ENCODE measurements around the gene HSPA1L.
"Not testable (repeated sequence)": the region's sequence is repeated elsewhere in the genome, so short reads cannot be mapped to it uniquely, and the experiment has no call there.

Gene HSPA1L

DNA sequence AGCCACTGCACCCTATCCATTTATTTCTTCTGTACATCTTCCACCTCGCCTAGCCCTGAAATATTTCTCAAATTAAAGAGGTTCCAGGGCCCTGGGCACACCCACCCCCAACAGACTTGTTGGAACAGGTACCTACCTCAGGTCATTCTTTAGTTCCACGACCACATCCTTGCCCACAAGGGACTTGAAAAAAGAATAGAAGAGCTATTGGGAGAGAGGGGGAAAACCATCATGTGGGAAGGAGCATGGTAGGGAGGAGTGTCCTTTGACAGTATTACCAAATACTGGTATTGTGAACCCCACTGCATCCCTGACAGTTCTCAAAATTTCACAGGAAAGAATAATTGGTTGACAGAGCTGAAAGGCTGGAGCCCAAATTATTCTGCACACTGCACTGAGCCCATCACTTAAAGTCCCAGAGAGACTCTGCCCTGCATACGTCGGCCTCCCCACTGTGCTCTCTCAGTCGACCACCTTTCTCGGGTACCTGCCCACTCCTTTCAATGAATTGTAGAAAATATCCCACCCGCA lies 9.1 kb downstream of the HSPA1L start:
- Mint-ChIP-seq H3K36me3 (peaks cover 19% of the 10 kb centered on the region), H3K27ac (peak overlapping the region; percentile 99), H3K4me3 (peak overlapping the region; percentile 98), H3K9me3 (no peaks in the 10 kb centered on the region), H3K27me3 (no peaks in the 10 kb centered on the region), H3K4me1 (peaks cover 24% of the 10 kb centered on the region)
- ATAC-seq, result peak; percentile 34

DNA sequence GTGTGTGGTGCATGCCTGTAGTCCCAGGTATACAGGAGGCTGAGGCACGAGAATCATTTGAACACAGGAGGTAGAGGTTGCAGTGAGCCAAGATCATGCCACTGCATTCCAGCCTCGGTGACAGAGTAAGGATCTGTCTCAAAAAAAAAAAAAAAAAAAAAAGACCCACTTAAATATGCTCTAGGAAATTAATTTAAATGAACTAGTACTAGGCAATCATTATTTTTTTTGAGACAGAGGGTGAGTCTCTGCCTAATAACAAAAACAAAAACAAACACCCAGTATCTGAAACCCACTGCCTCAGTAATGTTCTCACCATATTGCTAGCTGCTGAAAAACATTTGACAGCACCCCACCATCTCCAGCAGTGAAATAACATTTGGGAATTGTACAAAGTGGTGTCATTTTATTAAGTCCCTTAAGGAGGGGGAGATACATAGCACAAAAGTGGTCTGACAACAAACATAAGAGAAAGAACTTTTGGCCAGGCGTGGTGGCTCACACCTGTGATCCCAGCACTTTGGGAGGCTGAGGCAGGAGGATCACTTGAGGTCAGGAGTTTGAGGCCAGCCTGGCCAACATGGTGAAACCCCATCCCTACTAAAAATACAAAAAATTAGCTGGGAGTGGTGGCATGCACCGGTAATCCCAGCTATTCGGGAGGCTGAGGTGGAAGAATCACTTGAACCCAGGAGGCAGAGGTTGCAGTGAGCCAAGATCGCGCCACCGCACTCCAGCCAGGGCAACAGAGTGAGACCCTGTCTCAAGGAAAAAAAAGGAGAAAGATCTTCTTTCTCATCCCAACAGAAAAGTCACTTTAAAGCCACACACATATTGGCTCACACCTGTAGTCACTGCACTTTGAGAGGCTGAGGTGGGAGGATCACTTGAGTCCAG lies 13.8 kb downstream of the HSPA1L start:
- peaks cover 30% of the 10 kb centered on the region for H3K4me1 Mint-ChIP-seq
- not testable (repeated sequence) for H3K27ac Mint-ChIP-seq, H3K27me3 Mint-ChIP-seq, ATAC-seq, H3K4me3 Mint-ChIP-seq, H3K9me3 Mint-ChIP-seq, H3K36me3 Mint-ChIP-seq

DNA sequence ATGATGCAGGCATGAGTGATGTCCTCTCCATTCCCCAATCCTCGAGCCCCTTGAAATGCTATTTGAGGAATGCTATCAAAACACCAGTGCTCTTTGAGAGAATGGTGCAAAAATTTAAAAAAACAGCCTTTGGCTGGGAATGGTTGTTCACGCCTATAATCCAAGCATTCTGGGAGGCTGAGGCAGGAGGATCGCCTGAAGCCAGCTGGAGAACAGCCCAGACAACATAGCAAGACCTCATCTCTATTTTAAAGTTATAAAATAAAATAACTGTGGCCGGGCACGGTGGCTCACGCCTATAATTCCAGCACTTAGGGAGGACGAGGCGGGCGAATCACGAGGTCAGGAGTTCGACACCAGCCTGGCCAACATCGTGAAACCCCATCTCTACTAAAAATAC lies 15.3 kb downstream of the HSPA1L start:
- H3K27ac Mint-ChIP-seq, result no peak overlapping the region
- no peaks in the 10 kb centered on the region for H3K9me3 Mint-ChIP-seq
- peaks cover 7% of the 10 kb centered on the region for H3K36me3 Mint-ChIP-seq
- no peak overlapping the region for H3K4me3 Mint-ChIP-seq
- ATAC-seq, result no peak
- H3K27me3 Mint-ChIP-seq, result no peaks in the 10 kb centered on the region
- peaks cover 22% of the 10 kb centered on the region for H3K4me1 Mint-ChIP-seq

DNA sequence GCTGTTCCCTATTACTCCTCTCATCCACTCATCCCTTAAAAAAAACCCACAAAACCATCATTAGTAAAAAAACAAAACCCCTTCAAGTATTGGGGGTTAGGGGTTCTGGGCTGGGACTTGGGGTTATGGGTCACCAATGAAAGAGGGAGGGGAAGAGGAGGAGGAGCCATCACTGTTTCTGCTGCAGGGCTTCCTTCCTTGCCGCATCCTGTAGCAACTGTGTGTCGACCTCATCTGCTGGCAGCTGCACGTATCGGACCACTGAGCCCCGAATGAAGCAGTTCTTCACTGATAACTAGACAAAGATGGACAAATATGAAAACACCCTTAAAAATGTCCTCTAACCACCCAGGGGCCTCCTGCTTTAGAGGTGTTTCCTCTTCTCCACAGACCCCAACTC lies 17.5 kb downstream of the HSPA1L start:
- H3K9me3 Mint-ChIP-seq, result no peaks in the 10 kb centered on the region
- H3K36me3 Mint-ChIP-seq, result peaks cover 3% of the 10 kb centered on the region
- peak overlapping the region; percentile 37 for H3K27ac Mint-ChIP-seq
- H3K27me3 Mint-ChIP-seq, result no peaks in the 10 kb centered on the region
- H3K4me1 Mint-ChIP-seq, result peaks cover 36% of the 10 kb centered on the region
- no peak overlapping the region for H3K4me3 Mint-ChIP-seq
- no peak for ATAC-seq

DNA sequence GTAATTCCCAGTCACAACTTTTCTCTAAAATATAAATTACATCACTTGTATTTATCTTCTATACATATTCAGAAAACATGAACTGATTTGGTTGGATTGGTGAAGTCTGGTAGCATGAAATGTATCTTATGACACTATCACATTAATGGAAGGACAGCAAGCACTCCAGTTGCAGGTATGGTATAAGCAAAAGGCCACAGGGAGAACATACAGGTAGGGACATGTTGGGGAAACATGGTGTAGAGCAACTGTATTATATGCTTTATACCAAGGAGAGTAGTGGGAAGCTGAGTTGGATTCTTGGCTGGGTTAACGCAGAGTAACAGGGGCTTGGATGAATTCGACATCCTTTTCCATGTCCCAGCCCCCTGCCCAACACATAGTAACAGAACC lies 18.1 kb downstream of the HSPA1L start:
- Mint-ChIP-seq H3K36me3 (peaks cover 9% of the 10 kb centered on the region), H3K4me3 (no peak overlapping the region), H3K27me3 (no peaks in the 10 kb centered on the region), H3K27ac (peak overlapping the region; percentile 96), H3K9me3 (no peaks in the 10 kb centered on the region), H3K4me1 (peaks cover 42% of the 10 kb centered on the region)
- no peak for ATAC-seq

DNA sequence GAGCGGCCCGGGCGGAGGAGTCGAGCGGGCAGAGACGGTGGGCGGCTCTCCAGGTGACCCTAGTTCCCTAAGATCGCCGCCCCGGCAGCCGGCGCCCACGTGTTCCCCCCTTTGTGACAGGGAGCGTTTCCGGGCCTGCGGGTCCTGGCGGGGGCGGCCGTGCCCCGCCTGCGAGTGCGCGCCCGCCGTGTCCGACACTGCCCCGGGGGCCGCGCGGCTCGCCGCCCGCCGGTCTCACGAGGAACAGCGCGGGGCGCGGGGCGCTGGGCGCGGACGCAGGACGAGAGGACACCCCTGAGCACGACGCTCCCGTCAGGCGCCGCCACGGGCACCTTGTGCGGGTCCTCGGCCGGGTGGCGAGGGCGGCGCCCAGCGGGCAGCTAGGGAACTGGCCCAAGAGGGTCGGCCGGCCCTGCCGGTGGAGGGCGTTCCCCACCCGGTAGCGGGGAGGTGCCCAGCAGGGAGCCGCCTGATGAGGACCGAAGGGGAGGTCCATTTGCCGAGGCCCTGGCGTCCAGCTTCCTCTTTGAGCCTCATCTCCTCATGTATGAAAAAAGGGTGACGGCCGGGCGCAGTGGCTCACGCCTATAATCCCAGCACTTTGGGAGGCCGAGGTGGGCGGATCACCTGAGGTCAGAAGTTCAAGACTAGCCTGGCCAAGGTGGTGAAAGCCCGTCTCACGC lies 19.3 kb downstream of the HSPA1L start, which contains the start of gene VARS1:
VARS1 (minus strand) TSS at position 137 of the 683 bp plus-strand sequence. CDS start 535 bp downstream, outside the sequence.
- Mint-ChIP-seq H3K27me3 (no peaks in the 10 kb centered on the region), H3K9me3 (no peaks in the 10 kb centered on the region), H3K4me3 (peak within 1 kb of the TSS; percentile 84), H3K36me3 (peaks cover 20% of the 10 kb centered on the region), H3K27ac (peak within 1 kb of the TSS; percentile 96), H3K4me1 (peaks cover 54% of the 10 kb centered on the region)
- peak; percentile 94 for ATAC-seq

DNA sequence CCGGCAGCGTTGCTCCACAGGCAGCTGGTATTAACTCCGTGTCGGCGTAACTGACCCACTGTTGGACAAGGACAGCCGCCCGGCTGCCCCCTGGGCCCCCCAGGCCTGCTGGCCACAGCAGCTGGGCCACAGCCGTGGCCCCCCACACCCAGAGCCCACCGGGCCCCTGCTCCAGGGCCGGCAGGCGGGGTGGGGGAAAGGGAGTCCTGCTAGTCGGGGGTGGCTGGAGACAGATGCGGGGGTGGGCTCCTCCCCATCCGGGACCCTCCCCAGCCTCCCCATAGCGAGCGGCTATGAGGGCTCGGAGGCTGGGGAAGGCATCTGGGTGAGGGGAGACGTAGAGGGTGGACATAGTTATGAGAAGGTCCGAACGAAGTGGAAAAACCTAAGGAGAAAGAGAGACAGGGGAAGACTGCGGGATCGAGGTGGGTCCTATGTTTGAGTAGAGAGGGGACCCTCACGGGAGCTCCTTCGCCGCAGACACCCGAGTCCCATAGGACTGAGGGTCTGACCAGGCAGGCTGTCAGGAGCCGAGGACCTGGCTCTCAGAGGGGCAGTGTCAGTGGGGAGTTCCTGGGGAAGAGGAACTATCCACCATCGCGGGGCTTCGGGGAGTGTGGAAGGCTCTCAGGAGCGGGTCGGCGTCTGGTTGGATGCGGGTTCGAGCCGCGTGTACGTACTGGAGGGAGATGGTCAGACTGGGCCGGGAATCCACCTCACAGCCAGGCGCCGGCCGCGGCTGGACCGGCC lies 20.0 kb downstream of the HSPA1L start:
- Mint-ChIP-seq H3K27me3 (no peaks in the 10 kb centered on the region), H3K27ac (peak overlapping the region; percentile 96), H3K4me1 (peaks cover 61% of the 10 kb centered on the region), H3K9me3 (no peaks in the 10 kb centered on the region), H3K36me3 (peaks cover 26% of the 10 kb centered on the region), H3K4me3 (peak overlapping the region; percentile 84)
- peak; percentile 17 for ATAC-seq

DNA sequence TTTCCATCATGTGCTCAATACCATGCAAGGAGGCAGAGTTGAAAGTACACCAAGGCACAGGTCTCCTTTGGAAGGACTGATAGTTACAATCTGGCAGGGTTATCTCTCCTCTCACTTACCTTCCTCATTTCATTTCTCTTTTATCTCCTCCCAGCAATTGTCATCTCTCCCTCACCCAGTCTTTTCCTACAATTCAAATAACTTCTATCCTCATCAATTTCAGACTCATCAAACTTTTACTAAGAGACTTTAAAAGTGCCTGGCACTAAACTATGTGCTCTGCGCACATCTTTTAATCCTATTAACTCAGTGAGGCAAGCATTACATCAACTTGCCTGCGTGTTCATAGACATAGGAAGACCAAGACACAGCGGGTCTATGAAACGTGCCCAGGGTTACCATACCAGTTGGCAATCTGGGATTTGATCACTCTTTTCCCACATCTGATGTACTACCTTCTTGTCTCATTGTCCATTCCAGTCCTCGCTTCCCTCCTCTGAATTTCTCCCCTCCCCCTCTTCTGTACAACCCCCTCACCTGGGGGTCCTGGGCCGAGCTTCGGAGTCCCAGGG lies 20.7 kb downstream of the HSPA1L start:
- H3K27ac Mint-ChIP-seq, result peak overlapping the region; percentile 96
- peaks cover 33% of the 10 kb centered on the region for H3K36me3 Mint-ChIP-seq
- H3K4me1 Mint-ChIP-seq, result peaks cover 68% of the 10 kb centered on the region
- no peaks in the 10 kb centered on the region for H3K9me3 Mint-ChIP-seq
- no peak for ATAC-seq
- H3K27me3 Mint-ChIP-seq, result no peaks in the 10 kb centered on the region
- H3K4me3 Mint-ChIP-seq, result peak overlapping the region; percentile 84

DNA sequence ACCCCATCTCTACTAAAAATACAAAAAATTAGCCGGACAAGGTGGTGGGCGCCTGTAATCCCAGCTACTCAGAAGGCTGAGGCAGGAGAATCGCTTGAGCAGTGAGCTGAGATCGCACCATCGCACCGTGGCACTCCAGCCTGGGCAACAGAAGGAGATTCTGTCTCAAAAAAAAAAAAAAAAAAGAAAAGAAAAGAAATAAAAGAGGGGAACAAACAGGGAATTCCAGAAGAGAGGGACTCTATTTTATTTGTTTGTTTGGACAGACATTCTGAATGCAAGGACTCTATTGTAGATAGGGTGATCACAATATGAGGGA lies 21.2 kb downstream of the HSPA1L start:
- Mint-ChIP-seq H3K4me1 (peaks cover 73% of the 10 kb centered on the region), H3K27ac (peak overlapping the region; percentile 96), H3K4me3 (peak overlapping the region; percentile 84), H3K36me3 (peaks cover 33% of the 10 kb centered on the region)
- ATAC-seq, H3K9me3 Mint-ChIP-seq, H3K27me3 Mint-ChIP-seq: not testable (repeated sequence)

DNA sequence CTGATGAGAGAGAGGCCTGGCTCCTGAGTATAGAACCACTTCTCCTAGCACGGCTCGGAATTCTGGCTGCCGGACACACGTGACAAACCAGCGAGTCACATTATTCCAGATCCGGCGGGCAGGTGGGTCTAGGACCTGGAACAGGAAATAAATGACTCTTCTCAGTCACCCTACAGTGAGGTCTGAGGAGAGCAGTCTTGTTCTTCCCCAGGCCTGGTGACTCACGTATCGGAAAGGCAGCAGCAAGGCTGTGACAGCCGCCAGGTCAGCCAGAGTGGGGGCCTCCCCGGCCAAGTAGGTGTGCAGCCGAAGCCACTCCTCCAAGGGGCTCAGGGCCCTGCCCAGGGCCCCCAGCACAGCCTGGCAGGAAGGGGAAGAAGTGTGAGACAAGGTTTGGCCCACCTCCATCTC lies 22.3 kb downstream of the HSPA1L start:
- H3K9me3 Mint-ChIP-seq, result no peaks in the 10 kb centered on the region
- ATAC-seq, result no peak
- peaks cover 33% of the 10 kb centered on the region for H3K36me3 Mint-ChIP-seq
- peaks cover 66% of the 10 kb centered on the region for H3K4me1 Mint-ChIP-seq
- H3K4me3 Mint-ChIP-seq, result peak overlapping the region; percentile 35
- peak overlapping the region; percentile 96 for H3K27ac Mint-ChIP-seq
- H3K27me3 Mint-ChIP-seq, result no peaks in the 10 kb centered on the region

DNA sequence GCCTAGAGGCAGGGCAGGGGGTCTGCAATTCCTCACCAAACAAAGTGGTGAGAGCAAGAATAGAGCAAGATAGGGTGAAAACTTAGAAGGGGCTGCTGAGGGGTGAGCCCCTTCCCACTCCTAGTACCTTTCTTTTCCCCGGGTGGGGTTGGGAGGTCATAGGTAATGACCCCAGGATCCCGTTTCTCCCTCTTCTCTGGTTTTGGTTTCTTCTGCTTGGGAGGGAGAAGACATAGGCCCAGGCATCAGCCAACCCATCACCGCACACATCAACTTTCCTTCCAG lies 23.1 kb downstream of the HSPA1L start:
- Mint-ChIP-seq H3K27ac (peak overlapping the region; percentile 96), H3K36me3 (peaks cover 33% of the 10 kb centered on the region), H3K4me3 (no peak overlapping the region), H3K9me3 (no peaks in the 10 kb centered on the region), H3K27me3 (no peaks in the 10 kb centered on the region), H3K4me1 (peaks cover 59% of the 10 kb centered on the region)
- ATAC-seq, result no peak

DNA sequence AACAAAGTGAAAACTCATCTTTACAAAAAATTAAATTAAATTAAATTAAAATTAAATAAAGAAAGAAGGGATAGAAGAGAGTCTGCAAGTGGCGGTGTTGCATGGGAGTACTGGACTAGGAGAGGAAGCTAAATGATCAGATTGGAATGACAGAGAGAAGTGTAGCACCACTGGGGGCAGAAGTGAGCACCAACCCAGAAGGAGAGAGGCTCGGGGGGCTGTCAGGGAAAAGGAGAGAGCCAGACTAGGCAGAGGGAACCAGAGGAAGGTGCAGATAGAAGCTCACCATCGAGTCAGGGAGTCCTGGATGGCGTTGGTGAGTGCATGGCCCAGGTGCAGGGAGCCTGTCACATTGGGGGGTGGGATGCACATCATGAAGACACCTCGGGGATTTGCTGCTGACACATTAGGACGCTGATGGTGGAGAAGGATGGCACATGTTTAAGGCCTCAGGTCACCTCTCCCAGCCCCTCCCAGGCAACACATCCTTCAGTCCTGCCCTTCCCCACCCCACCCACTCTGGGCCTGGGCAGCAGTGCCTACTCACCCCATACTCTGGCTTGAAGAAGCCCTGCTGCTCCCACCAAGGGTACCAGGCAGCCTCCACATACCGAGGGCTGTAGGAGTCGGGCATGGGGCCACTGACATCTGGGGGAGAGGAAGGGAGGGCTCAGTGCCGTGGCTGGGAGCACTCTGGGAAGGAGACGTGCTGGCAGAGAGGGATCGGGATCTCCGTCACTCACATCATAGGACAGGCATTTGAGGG lies 23.6 kb downstream of the HSPA1L start:
- Mint-ChIP-seq H3K27ac (peak overlapping the region; percentile 96), H3K27me3 (no peaks in the 10 kb centered on the region), H3K4me1 (peaks cover 59% of the 10 kb centered on the region), H3K36me3 (peaks cover 33% of the 10 kb centered on the region), H3K9me3 (no peaks in the 10 kb centered on the region), H3K4me3 (no peak overlapping the region)
- no peak for ATAC-seq

DNA sequence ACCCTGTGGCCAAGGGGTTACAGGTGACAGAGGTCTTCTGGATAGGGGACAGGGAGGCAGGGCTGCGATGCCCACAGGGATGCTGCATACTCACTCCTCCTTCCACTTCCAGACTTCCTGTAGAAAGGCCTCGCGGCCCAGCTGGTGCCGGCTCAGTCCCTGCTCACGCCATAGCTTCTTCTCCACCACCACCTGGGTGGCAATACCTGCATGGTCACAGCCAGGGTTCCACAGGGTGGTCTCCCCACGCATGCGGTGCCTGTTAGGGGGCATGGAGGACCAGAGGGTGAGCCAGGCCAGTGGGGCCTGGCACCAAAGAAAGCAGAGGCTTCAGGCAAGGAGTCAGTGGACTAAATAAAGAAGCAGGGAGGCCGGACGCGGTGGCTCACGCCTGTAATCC lies 29.6 kb downstream of the HSPA1L start:
- H3K4me1 Mint-ChIP-seq, result peaks cover 29% of the 10 kb centered on the region
- no peak overlapping the region for H3K4me3 Mint-ChIP-seq
- H3K36me3 Mint-ChIP-seq, result peaks cover 47% of the 10 kb centered on the region
- no peak overlapping the region for H3K27ac Mint-ChIP-seq
- H3K9me3 Mint-ChIP-seq, result no peaks in the 10 kb centered on the region
- ATAC-seq, result no peak
- no peaks in the 10 kb centered on the region for H3K27me3 Mint-ChIP-seq

DNA sequence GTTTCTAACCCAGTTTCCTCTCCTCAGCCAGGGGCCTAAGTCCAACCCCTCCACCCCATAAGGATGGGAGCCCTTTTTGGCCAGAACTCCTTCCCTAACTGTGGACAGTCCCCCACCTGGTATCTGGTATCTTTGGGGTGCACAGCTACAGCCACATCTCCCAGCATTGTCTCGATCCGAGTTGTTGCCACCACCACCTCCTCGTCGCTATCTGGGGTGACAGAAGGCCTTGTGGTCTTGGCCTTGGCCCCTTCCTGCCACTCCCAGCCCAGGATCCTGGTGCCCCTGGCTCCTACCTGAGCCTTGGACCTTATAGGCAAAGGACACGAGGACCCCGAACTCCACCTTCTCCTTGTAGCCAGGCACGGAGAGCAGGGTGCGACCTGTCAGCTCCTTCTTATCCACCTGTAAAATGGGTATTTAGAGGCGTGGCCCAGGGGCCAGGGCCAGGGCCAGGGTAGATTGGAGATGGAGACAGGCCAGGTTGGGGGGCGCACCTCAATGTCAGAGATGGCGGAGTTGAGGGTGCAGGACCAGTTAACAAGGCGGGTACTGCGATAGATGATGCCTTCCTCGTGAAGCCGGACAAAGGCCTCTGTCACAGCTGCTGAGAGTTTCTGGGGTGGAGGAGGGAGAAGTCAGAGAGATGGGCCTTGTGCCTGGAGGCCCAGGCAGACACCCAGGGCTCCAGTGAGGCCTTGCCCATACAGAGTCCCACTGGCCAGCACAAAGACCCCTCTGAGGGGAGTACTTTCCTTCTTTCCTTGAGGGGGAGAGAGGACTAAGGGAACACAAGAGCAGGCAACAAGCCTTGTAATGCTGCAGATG lies 30.8 kb downstream of the HSPA1L start:
- Mint-ChIP-seq H3K4me3 (no peak overlapping the region), H3K27ac (peak overlapping the region; percentile 69), H3K36me3 (peaks cover 49% of the 10 kb centered on the region), H3K9me3 (no peaks in the 10 kb centered on the region), H3K4me1 (peaks cover 17% of the 10 kb centered on the region), H3K27me3 (no peaks in the 10 kb centered on the region)
- ATAC-seq, result no peak
